GM12875 (cell line): ENCODE results near the gene TMEM8B.
A peak's percentile ranks its signal among the peaks of the same experiment; 100 is the strongest.

Experiments used
- H3K4me3 ChIP-seq: one replicate; pipeline ENCODE4 v1.5.1; 2011; ENCODE audit warnings: low read depth, low read length, control low read depth
- CTCF ChIP-seq: IDR thresholded peaks from 2 replicates; pipeline ENCODE4 v1.5.1; 2011; ENCODE audit warnings: low read depth, mild to moderate bottlenecking, control low read depth, inconsistent platforms, low read length, moderate library complexity, borderline replicate concordance; ENCODE audit not compliant: insufficient read depth

Gene TMEM8B

GRCh38 chr9:35812025-35812602 is 16.9 kb upstream of the TMEM8B start, which contains the start of gene SPAG8:
TSS of gene SPAG8 (minus strand) at chr9:35812262. CDS start at chr9:35812147, 115 bp downstream.
- TF ChIP-seq CTCF, result no peak
- H3K4me3 ChIP-seq, result peak within 1 kb of the TSS; percentile 47

GRCh38 chr9:35813434-35814105 is 15.5 kb upstream of the TMEM8B start:
- no peak overlapping the region for H3K4me3 ChIP-seq
- peak; percentile 40; the same call in 1 of the 2 replicates for TF ChIP-seq CTCF

GRCh38 chr9:35814106-35814840 is 14.8 kb upstream of the TMEM8B start:
- TF ChIP-seq CTCF, result peak; percentile 37; the same call in 1 of the 2 replicates

GRCh38 chr9:35814841-35815543 is 14.0 kb upstream of the TMEM8B start, which contains the start of gene HINT2:
TSS of gene HINT2 (minus strand) at chr9:35815042. CDS start at chr9:35814979, 63 bp downstream.
- TF ChIP-seq CTCF, result no peak
- peak within 1 kb of the TSS; percentile 68 for H3K4me3 ChIP-seq

More at GRCh38 chr9:35814106-35814840, 14.8 kb upstream of the TMEM8B start:
- H3K4me3 ChIP-seq, result peak overlapping the region; percentile 68

GRCh38 chr9:35816708-35817107 is 12.3 kb upstream of the TMEM8B start:
- TF ChIP-seq CTCF, result peak; percentile 28; the same call in 1 of the 2 replicates
- no peak overlapping the region for H3K4me3 ChIP-seq

- TF ChIP-seq CTCF, result no peak
- no peak overlapping the region for H3K4me3 ChIP-seq
These were observed 10.7 kb upstream of the TMEM8B start for GRCh38 chr9:35818341-35818740.
